HepG2 (cell line): Measurements from ENCODE around the gene BAHCC1. TPM values are rescaled to one million over a fixed set of nuclear protein-coding genes. Genes with fewer than 3 reads are reported as not detected.
A peak's percentile ranks its signal among the peaks of the same experiment; 100 is the strongest.

Experiments
- ATAC-seq: fragments of 200-7000 bp; cut with Tn5 transposase; 3 replicates; pipeline ENCODE4 v1.9.1; 2020; ENCODE audit warnings: mild to moderate bottlenecking, moderate library complexity
- BruUV-seq: library from RNA; stranded (reverse); fragments of 400-500 nt; replicated peaks from 2 replicates; lab custom pipeline; 2021; lab: Mats Ljungman, UMichigan
- CTCF ChIA-PET: fragments of 300-600 bp; formaldehyde crosslinking; extraction: SDS; loops from one replicate; lab custom pipeline; 2021; ENCODE audit warnings: low total read pairs, inconsistent platforms, low intra/inter-chr PET ratio; lab: Yijun Ruan, JAX
- POLR2A ChIA-PET: fragments of 350-600 bp; sonication (Branson Sonifier 250); formaldehyde crosslinking; loops from one replicate; lab custom pipeline; 2020; ENCODE audit warnings: antibody characterized with exemption, inconsistent platforms; lab: Yijun Ruan, JAX
- DNase-seq: peaks from one replicate; pipeline ENCODE4 v3.0.0-alpha.2; 2015; ENCODE audit warnings: low spot score
- FAIRE-seq: peaks from 3 replicates; lab custom pipeline; 2011; peaks lifted over from hg19 to GRCh38; lab: Jason Lieb, UNC
- H2AFZ ChIP-seq: one replicate; pipeline ENCODE4 v1.6.1; 2011; ENCODE audit warnings: low read length, inconsistent platforms
- H3K27ac ChIP-seq: fragments of 300-600 bp; 3 replicates; pipeline ENCODE4 v1.8.0; 2011; ENCODE audit warnings: mixed run types, mild to moderate bottlenecking, mixed read lengths, low read length, inconsistent platforms; ENCODE audit not compliant: insufficient read depth; ENCODE audit errors: extremely low read length
- H3K27me3 ChIP-seq, 2 experiments: fragments of 200-600 bp in 1 of 2; 2 replicates in 1 of 2; 3 replicates in 1 of 2; pipeline versions ENCODE4 v1.6.0 to v1.8.0; 2011; ENCODE audit warnings: low read length in 2 of 2, mild to moderate bottlenecking in 2 of 2, moderate library complexity in 2 of 2, inconsistent platforms in 1 of 2; ENCODE audit not compliant: insufficient read depth in 2 of 2, control insufficient read depth in 1 of 2
- H3K36me3 ChIP-seq, 2 experiments: fragments of 200-600 bp in 1 of 2; replicated peaks in 1 of 2; 2 replicates in 1 of 2; 3 replicates in 1 of 2; pipeline versions ENCODE4 v1.5.1 to v1.8.0; 2011; ENCODE audit warnings: low read length in 2 of 2, inconsistent platforms in 1 of 2; ENCODE audit not compliant: insufficient read depth in 2 of 2, control insufficient read depth in 1 of 2
- H3K4me1 ChIP-seq: 2 replicates; pipeline ENCODE4 v1.5.1; 2012; ENCODE audit warnings: low read length, inconsistent platforms; ENCODE audit not compliant: insufficient read depth
- H3K4me2 ChIP-seq: 2 replicates; pipeline ENCODE4 v1.6.0; 2011; ENCODE audit warnings: low read depth, low read length, inconsistent platforms
- H3K4me3 ChIP-seq, 3 experiments: fragments of 200-600 bp in 1 of 3; sonication (generic), shearing (Covaris generic) in 1 of 3; replicated peaks in 1 of 3; 2 replicates each; pipeline ENCODE4 v1.5.1; 2011 to 2016; ENCODE audit warnings: low read length in 3 of 3, inconsistent platforms in 2 of 3, low read depth in 2 of 3, mild to moderate bottlenecking in 2 of 3, control low read depth in 1 of 3, mixed read lengths in 1 of 3; ENCODE audit not compliant: insufficient read depth in 1 of 3
- H3K79me2 ChIP-seq: one replicate; pipeline ENCODE4 v1.6.1; 2011; ENCODE audit warnings: low read length, inconsistent platforms; ENCODE audit not compliant: insufficient read depth
- H3K9ac ChIP-seq: 2 replicates; pipeline ENCODE4 v1.6.0; 2011; ENCODE audit warnings: mild to moderate bottlenecking, low read depth, low read length, inconsistent platforms; ENCODE audit not compliant: insufficient read depth
- H3K9me3 ChIP-seq: 2 replicates; pipeline ENCODE4 v1.5.1; 2012; ENCODE audit warnings: mild to moderate bottlenecking, low read length
- H4K20me1 ChIP-seq: 2 replicates; pipeline ENCODE4 v1.6.0; 2011; ENCODE audit warnings: inconsistent platforms, mild to moderate bottlenecking, low read length, moderate library complexity; ENCODE audit not compliant: insufficient read depth
- DR1 ChIP-seq: sonication (generic); formaldehyde crosslinking; IDR thresholded peaks from 2 replicates; pipeline ENCODE4 v1.8.0; 2021; ENCODE audit warnings: mild to moderate bottlenecking, missing genetic modification reagents, inconsistent platforms
- EP300 ChIP-seq, 3 experiments: sonication (generic) in 1 of 3; formaldehyde crosslinking in 1 of 3; IDR thresholded peaks; 2 replicates each; pipeline versions ENCODE4 v1.5.1 to v1.6.1; 2011 to 2020; ENCODE audit warnings: low read depth in 2 of 3, low read length in 2 of 3, borderline replicate concordance in 1 of 3, improper control_type of control experiment in 1 of 3, mild to moderate bottlenecking in 1 of 3, missing genetic modification reagents in 1 of 3, moderate library complexity in 1 of 3
- EZH2 ChIP-seq: conservative IDR thresholded peaks from 2 replicates; pipeline ENCODE4 v1.6.1; 2012; ENCODE audit warnings: mild to moderate bottlenecking, low read depth, low read length, moderate library complexity
- KAT8 ChIP-seq: IDR thresholded peaks from 2 replicates; pipeline ENCODE4 v1.6.1; 2016; ENCODE audit warnings: missing genetic modification reagents, missing compliant biosample characterization
- NR1H2 ChIP-seq: sonication (generic); formaldehyde crosslinking; IDR thresholded peaks from 2 replicates; pipeline ENCODE4 v1.8.1; 2022; ENCODE audit warnings: low read depth, missing genetic modification reagents, borderline replicate concordance
- PATZ1 ChIP-seq: sonication (generic); formaldehyde crosslinking; IDR thresholded peaks from 2 replicates; pipeline ENCODE4 v1.4.0; 2020; ENCODE audit warnings: missing genetic modification reagents
- PCBP2 ChIP-seq: fragments of 200-400 bp; formaldehyde crosslinking; optimal IDR thresholded peaks from 2 replicates; pipeline ENCODE3; 2018; ENCODE audit warnings: low read length, low read depth; ENCODE audit not compliant: poor library complexity, severe bottlenecking
- PHF8 ChIP-seq: sonication (generic); formaldehyde crosslinking; IDR thresholded peaks from 2 replicates; pipeline ENCODE4 v1.5.0; 2020; ENCODE audit warnings: missing genetic modification reagents
- RBM39 ChIP-seq: fragments of 200-400 bp; formaldehyde crosslinking; IDR thresholded peaks from one replicate; pipeline ENCODE4 v1.6.1; 2018; ENCODE audit warnings: antibody characterized with exemption, mild to moderate bottlenecking, low read depth, low read length; ENCODE audit not compliant: poor library complexity, severe bottlenecking
- ZNF225 ChIP-seq: sonication (generic); formaldehyde crosslinking; IDR thresholded peaks from 2 replicates; pipeline ENCODE4 v1.4.0; 2020; ENCODE audit warnings: mild to moderate bottlenecking, missing genetic modification reagents
- ZNF543 ChIP-seq: sonication (generic); formaldehyde crosslinking; IDR thresholded peaks from 2 replicates; pipeline ENCODE4 v1.4.0; 2020; ENCODE audit warnings: mild to moderate bottlenecking, missing genetic modification reagents
- ZNF580 ChIP-seq: IDR thresholded peaks from 2 replicates; pipeline ENCODE4 v1.6.1; 2016; ENCODE audit warnings: low read depth, borderline replicate concordance
- ZNF792 ChIP-seq: IDR thresholded peaks from 2 replicates; pipeline ENCODE4 v1.6.1; 2016
- WGBS: methylation state at CpG from one replicate; pipeline ENCODE4 v1.1.6; 2017; ENCODE audit warnings: low lambda C conversion rate; 5-methylcytosine and 5-hydroxymethylcytosine counted together
- in situ Hi-C: cut with HindIII; loops from 2 replicates; pipeline ENCODE4 v1.10.0; 2017; ENCODE audit warnings: low pct_unique_long_range_greater_than_20kb; ENCODE audit not compliant: extremely low pct_ligation_motif_present
- intact Hi-C: fragments of 100-400 bp; cut with micrococcal nuclease; formaldehyde crosslinking; loops from one replicate; pipeline ENCODE4 v1.10.0; 2022; ENCODE audit not compliant: unreplicated experiment
- polyA plus RNA-seq, 8 experiments: library from polyadenylated mRNA; depleted of rRNA in 3 of 8; stranded (reverse) in 7 of 8; unstranded in 1 of 8; fragments of >200 nt; fragmentation: Illumina TruSeq in 4 of 8; extraction: Trizol in 4 of 8; gene quantifications; 2 replicates each; pipeline versions ENCODE4 v1.2.1 to v1.2.3, GENCODE V29; 2011 to 2016; ENCODE audit warnings: low read depth in 4 of 8, missing spikeins in 1 of 8, mixed read lengths in 1 of 8; ENCODE audit not compliant: insufficient read depth in 1 of 8
- total RNA-seq, 5 experiments: library from RNA; depleted of rRNA; stranded (reverse); fragments of >200 nt; fragmentation: Illumina TruSeq; extraction: Trizol; gene quantifications; 2 replicates each; pipeline ENCODE4 v1.2.3, GENCODE V29; 2016; ENCODE audit warnings: low read depth in 1 of 5
- TF ChIP-seq, protein P1 (sequence below): sonication (generic); formaldehyde crosslinking; conservative IDR thresholded peaks from 2 replicates; pipeline ENCODE4 v1.4.0; 2020; ENCODE audit warnings: missing genetic modification reagents

BAHCC1 gene
- total and polyA plus RNA-seq, 2 of the 13 experiments (the other 11 are each of a cell fraction or from before 2014, with no cell fraction given), result 1.4 to 1.7 TPM

DNA sequence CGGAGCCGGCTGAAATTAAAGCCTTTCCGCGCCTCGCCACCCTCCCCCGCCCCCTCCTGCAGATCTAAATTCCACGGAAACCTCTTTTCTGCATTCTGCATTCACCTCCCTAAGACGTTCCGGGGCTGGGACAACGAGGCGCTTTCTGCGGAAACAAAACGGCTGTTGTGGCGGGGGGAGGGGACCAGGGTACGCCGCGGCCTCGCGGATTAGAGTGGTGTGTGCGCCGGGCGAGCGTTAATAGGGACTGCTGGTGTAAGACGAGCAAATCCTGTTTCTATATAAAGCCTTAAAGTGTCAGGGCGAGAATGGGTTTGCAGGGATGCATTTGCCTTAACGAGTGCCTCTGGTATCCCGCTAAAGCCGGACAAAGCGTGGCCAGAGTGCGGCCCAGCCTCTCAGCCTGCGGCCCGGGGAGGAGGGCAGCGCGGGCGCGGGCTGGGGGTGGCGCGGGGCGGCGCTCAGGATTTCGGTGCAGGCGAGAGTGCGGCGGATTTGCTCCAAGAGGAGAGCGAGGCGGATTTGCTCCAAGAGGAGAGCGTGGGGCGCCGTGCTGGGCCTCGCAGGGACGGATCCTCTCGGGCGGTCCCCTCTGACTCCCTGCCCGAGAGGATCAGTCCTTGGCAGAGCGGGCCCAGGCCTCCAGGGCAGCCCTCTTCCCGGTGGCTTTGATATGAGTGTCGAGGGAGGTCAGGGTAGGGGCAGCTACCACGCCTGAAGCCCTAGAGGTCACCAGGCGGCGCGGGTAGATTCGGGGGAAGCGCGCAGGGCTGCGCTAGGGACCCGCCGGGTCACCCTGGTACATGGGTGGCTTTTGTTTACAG lies 5.1 kb downstream of the BAHCC1 start (continued):
- 0 out of 2 replicates have a peak, but pooled peaks have one; percentile 37 for TF ChIP-seq ZNF543 (CRISPR knock-in tag)
- TF ChIP-seq ZNF580, result no peak
- no peak for TF ChIP-seq NR1H2
- no peak for TF ChIP-seq PCBP2
- TF ChIP-seq PHF8 (CRISPR knock-in tag), result peak; percentile 44
- TF ChIP-seq, protein P1, sequence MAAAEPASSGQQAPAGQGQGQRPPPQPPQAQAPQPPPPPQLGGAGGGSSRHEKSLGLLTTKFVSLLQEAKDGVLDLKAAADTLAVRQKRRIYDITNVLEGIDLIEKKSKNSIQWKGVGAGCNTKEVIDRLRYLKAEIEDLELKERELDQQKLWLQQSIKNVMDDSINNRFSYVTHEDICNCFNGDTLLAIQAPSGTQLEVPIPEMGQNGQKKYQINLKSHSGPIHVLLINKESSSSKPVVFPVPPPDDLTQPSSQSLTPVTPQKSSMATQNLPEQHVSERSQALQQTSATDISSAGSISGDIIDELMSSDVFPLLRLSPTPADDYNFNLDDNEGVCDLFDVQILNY (CRISPR knock-in tag), result no peak
- TF ChIP-seq EZH2, result peak; percentile 96
- no peak for TF ChIP-seq ZNF225 (CRISPR knock-in tag)
- TF ChIP-seq KAT8 (CRISPR knock-in tag), result peak; percentile 31; the same call in 1 of the 2 replicates

DNA sequence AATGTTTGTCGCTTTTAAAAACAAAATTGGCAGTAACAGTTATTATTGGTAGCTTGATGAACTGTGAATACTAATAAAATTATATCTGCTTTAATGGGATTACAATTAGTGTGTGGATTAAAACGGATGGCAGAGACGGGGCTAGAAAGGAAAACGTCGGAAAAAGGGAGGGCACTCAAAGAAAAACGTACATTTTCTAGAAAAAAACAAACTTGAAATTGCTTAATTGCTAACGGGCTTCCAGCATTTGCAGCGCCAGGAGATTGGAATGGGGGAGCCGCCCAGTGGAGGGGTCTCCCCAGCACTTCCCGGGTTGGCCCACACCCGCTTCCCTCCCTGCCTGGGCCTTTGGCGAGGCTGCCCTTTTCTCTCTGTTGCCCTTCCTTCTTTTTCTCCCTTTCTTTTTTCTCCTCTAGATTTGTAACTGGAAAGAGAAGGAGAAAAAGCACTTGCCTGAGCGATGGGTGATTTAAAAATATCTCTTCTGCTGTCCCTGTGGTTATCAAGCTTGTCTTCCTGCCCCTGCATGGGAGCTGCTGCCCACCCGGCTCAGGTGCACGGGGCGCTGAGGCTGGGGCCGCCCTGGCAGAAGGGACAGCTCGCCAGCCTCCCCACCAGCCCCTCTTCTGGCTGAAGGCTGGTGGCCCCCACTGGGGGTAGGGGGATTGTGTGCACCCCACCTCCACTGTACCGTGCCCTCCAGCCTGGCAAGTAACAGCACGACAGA lies 5.9 kb downstream of the BAHCC1 start:
- ChIA-PET CTCF (no interaction called here), POLR2A (interaction anchor here (1.8 kb wide), 1 partner anchor 9 kb away, joined by 5 read pairs; no protein-coding TSS in a partner anchor)
- no TSS peak for BruUV-seq
- in situ Hi-C loops (no loop called here), intact Hi-C loops (loop anchor here (5.0 kb wide), 1 partner anchor 81 kb away; no protein-coding TSS in a partner anchor)
- no peaks in the 10 kb centered on the region for H3K9me3 ChIP-seq
- FAIRE-seq (no peak), DNase-seq (no peak), ATAC-seq (no peak)
- TF ChIP-seq EP300 (IDR thresholded peaks at IDR 0.05; ENCODE audit: low read depth in 2 of 2, low read length in 2 of 2) (no peak), EP300 (CRISPR knock-in tag; IDR thresholded peaks at IDR 0.05; ENCODE audit: borderline replicate concordance) (0 out of 2 replicates have a peak, but pooled peaks have one; percentile 32), DR1 (CRISPR knock-in tag) (no peak), ZNF792 (CRISPR knock-in tag) (0 out of 2 replicates have a peak, but pooled peaks have one; percentile 36), PATZ1 (CRISPR knock-in tag) (peak; percentile 42), RBM39 (peak; percentile 15)
- peak overlapping the region; percentile 69 for H3K4me2 ChIP-seq
- no peaks in the 10 kb centered on the region for H3K36me3 ChIP-seq
- H3K4me1 ChIP-seq, result peaks cover 56% of the 10 kb centered on the region
- peaks cover 16% of the 10 kb centered on the region for H3K79me2 ChIP-seq
- no peak overlapping the region for H3K27ac ChIP-seq
- 79% methylated on average over 18 of the region's 20 CpGs for WGBS
- H2AFZ ChIP-seq, result no peak overlapping the region
- H4K20me1 ChIP-seq, result no peaks in the 10 kb centered on the region; the same call in 1 of the 2 replicates
- peaks cover 3 to 54% of the 10 kb centered on the region in 2 experiments; a peak in 4 of 5 replicates for H3K27me3 ChIP-seq
- 0 out of 2 replicates have a peak overlapping the region, but pooled peaks have one; percentile 5 for H3K9ac ChIP-seq
- H3K4me3 ChIP-seq, result peak overlapping the region; percentile 72 to 87 (median 74); a peak in 4 of 6 replicates
